ENCODE data around the gene SPRR3. TPM values are rescaled to one million over a fixed set of nuclear protein-coding genes. Genes with fewer than 3 reads are reported as not detected.

SPRR3 gene
- total RNA-seq, 1 experiment from 2014 or later = not detected

- Histone ChIP-seq H3K4me2 (ENCODE audit: low read length) (no peak overlapping the region), H3K36me3 (ENCODE audit: control insufficient read depth in 1 of 2, insufficient read depth in 2 of 2, low read length in 2 of 2) (no peaks in the 10 kb centered on the region), H4K20me1 (ENCODE audit: insufficient read depth) (no peaks in the 10 kb centered on the region; the same call in 1 of the 2 replicates), H3K9ac (ENCODE audit: low read length) (no peak overlapping the region), H3K27me3 (ENCODE audit: insufficient read depth, low read length) (peaks cover 18% of the 10 kb centered on the region), H3K9me3 (ENCODE audit: control insufficient read depth in 1 of 2, insufficient read depth in 1 of 2, low read depth in 1 of 2, low read length in 2 of 2) (no peaks in the 10 kb centered on the region), H2AFZ (ENCODE audit: low read depth, low read length, poor library complexity, severe bottlenecking) (no peak overlapping the region), H3K4me3 (replicated peaks in 1 of 2; ENCODE audit: low read depth in 1 of 2, low read length in 2 of 2) (no peak overlapping the region), H3K79me2 (ENCODE audit: insufficient read depth, low read length) (no peaks in the 10 kb centered on the region), H3K4me1 (ENCODE audit: control insufficient read depth in 1 of 2, insufficient read depth in 2 of 2, low read length in 2 of 2) (no peaks in the 10 kb centered on the region), H3K27ac (ENCODE audit: low read depth, low read length) (no peak overlapping the region), H3K9me2 (ENCODE audit: insufficient read depth) (no peaks in the 10 kb centered on the region)
- BruUV-seq (replicated peaks) = no TSS peak
- ChIA-PET POLR2A (no interaction called here), RAD21 (ENCODE audit: low non-redundant PET in 1 of 2, low total read pairs in 2 of 2, uncharacterized antibody in 2 of 2, unreplicated experiment in 2 of 2) (no interaction called here), CTCF (no interaction called here)
- no peak for ATAC-seq
- no peak for DNase-seq (ENCODE audit: low read depth, low spot score)
- TF ChIP-seq RAD21 (IDR thresholded peaks at IDR 0.05; ENCODE audit: low read depth) (no peak), MAX (IDR thresholded peaks at IDR 0.05) (no peak), TCF7L2 (IDR thresholded peaks at IDR 0.05; ENCODE audit: borderline replicate concordance, extremely low read depth, insufficient read depth, insufficient read length) (no peak), CTCF (IDR thresholded peaks at IDR 0.05 in 2 of 3, conservative IDR thresholded peaks at IDR 0.05 in 1 of 3; ENCODE audit: borderline replicate concordance in 1 of 3, insufficient read depth in 1 of 3, low read depth in 2 of 3, low read length in 2 of 3) (no peak), CEBPB (IDR thresholded peaks at IDR 0.05; ENCODE audit: low read depth) (no peak), ELF1 (IDR thresholded peaks at IDR 0.05; ENCODE audit: borderline replicate concordance, low read depth) (no peak), EZH2 (IDR thresholded peaks at IDR 0.05) (no peak), SP1 (IDR thresholded peaks at IDR 0.05; ENCODE audit: low read depth) (no peak), JUND (IDR thresholded peaks at IDR 0.05) (no peak), POLR2A (IDR thresholded peaks at IDR 0.05; ENCODE audit: borderline replicate concordance, extremely low read depth, insufficient read depth, insufficient read length) (no peak), EGR1 (IDR thresholded peaks at IDR 0.05; ENCODE audit: low read depth) (no peak)
- intact Hi-C loops (cut with micrococcal nuclease) = no loop called here
Measured at GRCh38 chr1:152964536-152964935, 37.0 kb upstream of the SPRR3 start.

Measured in HCT116 (cell line).